Activated T-cell treated with anti-CD3 and anti-CD28 coated beads, Interleukin-2, amount 50 U/mL, for 1 hour (primary cell): ENCODE results near the gene CX3CL1.

ENCODE experiments used
- DNase-seq: peaks from one replicate; pipeline ENCODE4 v3.0.0-alpha.2; 2020

Gene CX3CL1

DNA sequence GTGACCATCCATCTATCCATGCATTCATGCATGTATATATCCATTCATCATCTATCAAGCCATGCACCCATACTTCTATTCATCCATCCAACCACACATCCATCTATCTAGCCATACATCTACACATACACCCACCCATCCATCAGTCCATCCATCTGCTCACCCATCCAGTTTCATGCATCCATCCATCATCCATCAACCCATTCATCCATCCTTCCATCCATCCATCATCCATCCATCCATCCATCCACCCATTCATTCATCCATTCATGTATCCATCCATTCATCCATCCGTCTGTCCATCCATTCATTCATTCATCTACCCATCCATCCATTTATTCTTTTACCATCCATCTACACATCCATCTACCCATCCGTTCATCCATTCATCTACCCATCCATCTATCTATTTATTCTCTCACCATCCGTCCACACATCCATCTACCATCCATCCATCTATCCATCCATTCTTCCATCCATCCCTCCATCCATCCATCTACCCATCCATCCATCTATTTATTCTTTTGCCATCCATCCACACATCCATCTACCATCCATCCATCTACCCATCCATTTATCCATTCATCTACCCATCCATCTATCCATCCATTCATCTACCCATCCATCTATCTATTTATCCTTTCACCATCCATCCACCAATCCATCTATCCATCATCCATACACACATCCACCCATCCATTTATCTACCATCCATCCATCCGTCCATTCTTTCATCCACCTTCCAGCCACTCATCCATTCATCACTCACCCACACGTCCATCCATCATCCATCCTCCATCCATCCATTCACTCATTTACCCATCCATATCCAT, 35.4 kb downstream of the CX3CL1 start:
- no peak for DNase-seq

DNA sequence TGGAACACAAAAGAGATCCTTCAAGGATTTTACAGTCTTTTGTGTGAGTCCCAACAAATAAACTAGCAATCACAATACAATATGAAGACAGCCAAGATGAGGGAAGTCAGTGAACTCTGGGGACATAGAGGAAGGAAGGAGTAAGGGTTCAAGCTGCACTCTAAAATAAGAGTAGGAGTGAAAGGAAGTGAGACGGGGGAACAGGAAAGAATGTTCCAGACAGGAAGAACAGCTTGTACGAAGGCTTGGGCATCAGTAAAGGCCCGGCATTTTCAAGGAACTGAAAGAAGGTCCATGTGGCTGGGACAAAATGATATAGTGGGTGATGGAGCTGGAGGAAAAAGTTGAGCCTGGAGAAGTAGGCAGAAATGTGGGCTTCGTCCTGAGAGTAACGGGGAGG, 36.8 kb downstream of the CX3CL1 start:
- no peak for DNase-seq

DNA sequence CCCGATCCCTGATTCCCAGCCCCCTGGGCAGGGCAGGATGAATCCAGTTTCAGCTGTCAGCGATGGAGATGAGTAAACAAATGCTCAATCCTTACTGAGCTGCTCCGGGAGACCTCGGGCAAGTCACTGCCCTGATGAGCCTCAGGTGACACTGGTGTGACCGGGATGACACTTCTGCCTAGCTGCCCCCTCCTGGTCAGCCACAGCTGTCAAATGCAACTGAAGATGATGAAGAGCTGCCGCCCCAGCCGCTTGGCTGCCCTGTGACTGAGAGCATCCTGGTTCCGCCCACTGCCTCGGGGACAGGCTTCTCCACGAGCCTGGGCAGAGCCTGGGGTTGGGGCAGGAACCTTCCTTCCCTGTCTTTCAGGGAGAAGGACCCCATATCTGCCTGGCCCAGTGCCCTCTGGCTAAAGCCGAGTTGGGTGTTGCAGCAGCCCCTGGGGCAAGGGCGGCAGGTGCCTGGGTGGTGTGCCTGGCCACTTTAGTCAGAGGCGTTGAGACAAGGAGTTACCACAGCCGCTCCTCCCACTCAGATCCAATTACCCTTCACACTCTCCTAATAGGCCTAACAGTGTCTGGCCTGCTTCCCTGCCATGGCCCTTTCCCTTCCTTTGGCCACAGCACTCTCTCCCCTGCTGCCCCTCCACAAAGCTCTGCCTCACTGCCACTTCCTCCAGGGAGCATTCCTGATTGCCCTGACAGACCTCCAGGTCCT, 37.7 kb downstream of the CX3CL1 start:
- no peak for DNase-seq

DNA sequence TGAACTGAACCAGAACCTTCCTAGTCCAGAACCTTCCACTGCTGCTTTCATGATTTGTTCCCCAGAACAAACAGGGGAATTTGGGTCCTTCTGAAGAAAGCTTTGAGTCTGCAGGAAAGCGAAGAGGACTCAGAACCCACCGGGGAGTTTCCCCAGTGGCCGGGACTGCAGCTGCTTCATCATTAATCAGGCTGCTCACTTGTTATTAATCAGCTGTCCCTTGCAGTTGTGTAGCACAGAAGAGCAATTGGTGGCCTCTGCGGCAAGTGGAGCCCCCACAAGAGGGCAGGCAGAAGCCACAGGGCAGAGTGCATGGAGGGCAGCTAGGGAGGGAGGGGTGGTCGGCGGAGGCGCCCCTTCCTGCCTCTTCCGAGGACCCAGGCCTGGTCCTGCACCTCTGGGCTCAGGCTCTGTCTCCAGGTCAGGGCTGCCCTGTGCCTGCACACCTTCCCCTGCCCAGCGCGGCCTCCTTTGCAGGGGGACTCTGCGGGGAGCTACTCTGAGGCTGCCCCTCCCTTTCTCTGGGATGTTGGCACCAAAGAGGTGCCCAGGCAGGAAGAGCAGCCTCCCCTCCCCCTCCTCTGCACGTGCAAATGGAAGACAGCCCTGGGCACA, 39.2 kb downstream of the CX3CL1 start:
- no peak for DNase-seq

DNA sequence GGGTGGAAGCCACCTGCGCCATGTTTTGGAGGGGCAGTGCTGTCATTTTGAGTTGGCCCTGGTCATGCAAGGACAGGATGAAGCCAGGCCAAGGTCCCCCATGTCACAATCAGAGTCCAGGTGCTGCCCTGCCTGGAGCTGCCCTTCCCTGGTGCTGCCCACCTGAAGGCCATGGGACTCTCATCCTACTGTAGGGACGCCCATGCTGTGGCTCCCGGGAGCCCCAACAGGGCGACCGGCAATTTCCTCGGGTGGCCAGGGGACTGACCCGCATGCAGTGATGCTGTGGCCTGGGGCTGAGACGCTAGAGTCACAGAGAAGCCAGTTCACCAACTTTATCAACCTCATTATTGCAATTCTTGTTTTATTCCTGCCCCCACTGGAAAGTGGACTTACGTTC, 40.3 kb downstream of the CX3CL1 start:
- DNase-seq: no peak

DNA sequence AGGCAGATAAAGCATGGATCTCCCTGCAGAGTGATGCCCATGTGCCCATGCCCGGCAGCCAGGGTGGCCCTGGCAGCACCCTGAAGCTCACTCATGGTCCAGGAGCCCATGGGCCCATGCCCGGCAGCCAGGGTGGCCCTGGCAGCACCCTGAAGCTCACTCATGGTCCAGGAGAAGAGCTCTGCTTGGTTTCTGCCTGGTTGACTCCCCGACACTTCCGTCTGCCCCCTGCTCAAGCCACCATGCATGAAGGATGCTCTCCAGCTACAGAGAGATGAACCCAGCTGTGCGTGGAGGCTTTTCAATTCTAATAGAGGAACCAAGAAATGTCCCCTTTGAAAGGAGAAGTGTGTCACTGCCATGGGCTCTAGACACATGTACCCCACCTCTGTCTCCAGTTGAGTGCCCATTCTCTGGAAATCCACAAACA, 41.0 kb downstream of the CX3CL1 start:
- no peak for DNase-seq

DNA sequence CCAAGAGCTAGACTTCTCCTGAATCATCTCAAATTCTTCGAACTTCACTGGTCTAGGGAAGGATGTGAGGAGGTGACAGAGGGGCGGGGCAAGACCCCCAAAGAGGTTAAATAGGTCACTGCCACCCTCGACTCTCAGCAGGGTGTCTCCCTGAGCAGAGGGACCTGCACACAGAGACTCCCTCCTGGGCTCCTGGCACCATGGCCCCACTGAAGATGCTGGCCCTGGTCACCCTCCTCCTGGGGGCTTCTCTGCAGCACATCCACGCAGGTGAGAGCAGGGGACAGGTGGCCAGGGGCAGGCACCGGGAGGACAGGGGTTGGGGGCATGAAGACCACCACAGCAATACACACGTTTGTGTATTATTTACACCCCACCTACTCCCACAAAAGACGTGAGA, 41.4 kb downstream of the CX3CL1 start:
- no peak for DNase-seq

DNA sequence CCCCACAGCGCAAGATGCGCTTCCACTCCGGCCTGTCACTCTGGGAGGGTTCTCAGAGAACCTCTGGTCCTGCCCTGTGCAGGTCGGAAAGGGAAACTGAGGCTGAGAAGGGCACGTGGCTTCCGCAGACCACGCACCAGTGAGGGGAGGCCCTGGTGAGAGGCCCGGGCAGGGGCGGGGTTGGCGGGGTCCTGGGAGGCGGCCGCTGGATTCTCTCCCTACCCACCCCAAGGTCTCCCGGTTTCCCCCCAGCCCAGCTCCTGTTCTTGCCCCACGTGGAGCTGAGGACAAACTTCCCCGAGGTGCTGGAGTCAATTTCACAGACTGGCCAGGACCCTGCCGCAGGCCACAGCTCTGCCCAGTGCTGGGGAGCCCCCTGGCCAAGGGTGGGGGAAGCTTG, 43.8 kb downstream of the CX3CL1 start:
- no peak for DNase-seq

DNA sequence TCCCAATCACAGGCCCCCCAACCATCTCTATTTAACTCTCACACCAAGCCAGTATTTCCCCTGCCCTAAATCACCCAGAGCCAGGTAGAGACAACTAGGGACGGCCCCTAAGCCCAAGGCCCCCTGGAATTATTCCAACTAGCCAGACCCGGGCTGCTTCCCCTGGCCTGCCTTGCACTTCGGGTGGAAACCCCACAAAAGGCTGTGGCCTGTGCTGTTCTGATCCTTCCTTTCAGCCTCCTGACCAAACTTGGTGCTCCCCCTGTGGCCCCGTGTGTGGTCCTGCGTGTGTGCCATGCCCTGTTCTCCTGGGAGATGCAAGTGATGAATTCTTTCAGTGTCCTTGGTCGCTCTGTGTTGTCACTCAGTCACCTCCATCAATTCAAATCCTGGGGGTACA, 47.2 kb downstream of the CX3CL1 start:
- DNase-seq: no peak

DNA sequence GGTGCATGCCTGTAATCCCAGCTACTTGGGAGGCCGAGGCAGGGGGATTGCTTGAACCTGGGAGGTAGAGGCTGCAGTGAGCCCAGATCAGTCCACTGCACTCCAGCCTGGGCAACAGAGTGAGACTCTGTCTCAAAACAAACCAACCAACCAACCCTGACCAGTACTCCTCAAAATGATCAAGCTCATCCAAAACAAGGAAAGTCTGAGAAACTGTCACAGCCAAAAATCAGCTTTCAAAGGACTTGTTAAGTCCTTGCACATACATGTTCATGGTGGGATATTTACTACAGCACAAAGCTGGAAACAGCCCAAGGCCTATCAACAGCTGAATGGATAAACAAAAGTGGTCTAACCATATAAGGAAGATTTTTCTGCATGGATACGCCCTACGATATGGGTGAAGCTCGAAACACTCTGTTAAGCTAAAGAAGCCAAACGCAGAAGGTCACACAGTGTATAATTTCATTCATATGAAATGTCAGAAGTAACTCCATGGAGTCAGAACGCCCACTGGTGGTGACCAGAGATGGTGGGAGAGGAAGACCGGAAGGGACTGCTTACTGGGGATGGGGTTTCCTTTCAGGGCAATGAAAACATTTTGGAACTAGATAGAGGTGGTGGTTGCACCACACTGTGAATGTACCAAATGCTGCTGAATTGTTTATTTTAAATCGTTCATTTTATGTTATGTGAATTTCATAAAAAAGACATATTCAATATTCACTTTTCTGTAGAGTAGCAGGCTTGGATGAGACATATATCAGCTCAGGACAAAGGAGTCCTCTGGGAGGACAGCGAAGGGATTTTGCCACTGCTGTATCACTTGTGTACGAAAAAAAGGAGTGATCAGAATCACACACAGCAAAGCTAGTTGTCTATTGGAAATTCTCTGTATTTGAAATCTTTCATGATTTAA, 50.0 kb downstream of the CX3CL1 start:
- DNase-seq: no peak

DNA sequence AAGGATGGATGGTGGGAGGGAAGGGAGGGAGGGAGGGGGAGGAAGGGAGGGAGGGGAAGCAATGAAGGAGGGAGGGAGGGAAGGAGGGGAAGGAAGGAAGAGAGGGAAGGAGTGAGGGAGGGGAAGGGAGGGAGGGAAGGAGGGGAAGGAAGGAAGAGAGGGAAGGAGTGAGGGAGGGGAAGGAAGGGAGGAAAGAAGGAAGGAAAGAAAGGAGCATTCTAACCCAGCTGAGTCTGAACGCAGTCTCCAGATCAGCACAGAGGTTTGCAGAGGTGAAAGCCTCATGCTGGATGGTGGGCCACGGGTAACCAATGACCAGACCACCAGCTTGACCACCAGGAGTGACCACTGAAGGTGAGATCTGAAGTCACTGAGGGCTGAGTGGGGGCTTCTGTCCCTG, 50.9 kb downstream of the CX3CL1 start:
- DNase-seq: no peak

DNA sequence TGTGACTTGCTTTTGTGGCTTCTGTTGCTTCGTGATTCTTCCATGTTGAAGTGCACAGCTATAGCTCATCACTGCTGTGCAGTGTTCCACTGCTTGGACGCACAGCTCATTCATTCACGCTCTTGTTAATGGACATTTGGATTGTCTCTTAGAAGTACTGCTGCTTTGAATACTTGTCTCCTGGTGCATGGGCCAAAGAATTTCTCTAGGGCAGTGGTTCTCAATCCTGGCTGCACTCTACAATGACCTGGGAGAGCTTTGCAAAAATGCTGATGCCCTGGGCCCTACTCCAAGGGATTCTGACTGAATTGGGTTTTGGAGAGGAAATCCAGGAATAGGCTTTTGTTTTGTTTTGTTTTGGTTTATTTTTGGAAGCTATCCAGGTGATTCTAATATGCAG, 52.3 kb downstream of the CX3CL1 start:
- DNase-seq: no peak

DNA sequence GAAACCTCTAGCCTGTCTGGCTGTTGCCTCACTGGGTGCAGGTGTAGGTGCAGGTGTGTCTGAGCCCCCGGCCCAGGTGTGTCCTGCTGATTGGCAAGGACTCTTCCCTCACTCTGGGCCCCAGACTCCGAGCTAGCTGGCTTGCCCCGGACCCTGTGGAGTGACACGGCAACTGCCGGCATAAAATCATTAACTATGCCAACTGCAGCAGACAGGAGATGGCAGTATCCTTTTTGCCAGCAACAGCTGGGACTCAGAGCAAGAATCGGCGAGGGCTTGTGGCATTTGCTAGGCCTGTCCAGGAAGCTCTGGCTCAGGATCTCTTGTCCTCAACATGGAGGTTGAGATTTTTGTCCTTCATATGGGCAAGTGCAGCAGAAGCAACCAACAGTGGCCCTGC, 54.1 kb downstream of the CX3CL1 start:
- no peak for DNase-seq

DNA sequence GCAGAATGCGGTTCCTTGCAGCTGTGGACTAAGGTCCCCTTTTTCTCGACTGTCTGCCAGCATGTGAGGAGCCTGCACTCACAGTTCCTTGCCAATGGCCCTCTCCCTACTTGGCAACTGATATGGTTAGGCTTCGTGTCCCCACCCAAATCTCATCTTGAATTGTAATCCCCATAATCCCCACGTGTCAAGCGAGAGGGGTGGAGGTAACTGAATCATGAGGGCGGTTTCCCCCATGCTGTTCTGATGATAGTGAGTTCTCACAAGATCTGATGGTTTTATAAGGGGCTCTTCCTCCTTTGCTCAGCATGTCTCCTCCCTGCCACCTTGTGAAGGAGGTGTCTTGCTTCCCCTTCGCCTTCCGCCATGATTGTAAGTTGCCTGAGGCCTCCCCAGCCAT, 55.0 kb downstream of the CX3CL1 start:
- no peak for DNase-seq

DNA sequence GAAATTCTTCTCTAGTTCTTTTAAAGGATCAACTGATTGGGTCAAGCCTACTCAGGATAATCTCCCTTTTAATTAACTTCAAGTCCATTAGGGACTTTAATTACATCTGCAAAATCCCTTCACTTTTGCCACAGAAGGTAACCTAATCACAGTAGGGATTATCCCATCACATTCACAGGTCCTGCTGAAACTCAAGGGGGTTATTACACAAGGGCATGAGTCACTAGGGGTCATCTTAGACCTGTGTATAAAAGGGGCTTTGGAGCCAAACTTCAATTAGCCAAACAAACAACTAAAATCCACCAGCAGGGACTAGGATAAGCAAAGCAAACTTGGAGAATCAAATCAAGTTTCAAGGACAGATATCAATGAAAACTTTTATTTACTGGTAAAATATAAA, 55.5 kb downstream of the CX3CL1 start:
- no peak for DNase-seq

DNA sequence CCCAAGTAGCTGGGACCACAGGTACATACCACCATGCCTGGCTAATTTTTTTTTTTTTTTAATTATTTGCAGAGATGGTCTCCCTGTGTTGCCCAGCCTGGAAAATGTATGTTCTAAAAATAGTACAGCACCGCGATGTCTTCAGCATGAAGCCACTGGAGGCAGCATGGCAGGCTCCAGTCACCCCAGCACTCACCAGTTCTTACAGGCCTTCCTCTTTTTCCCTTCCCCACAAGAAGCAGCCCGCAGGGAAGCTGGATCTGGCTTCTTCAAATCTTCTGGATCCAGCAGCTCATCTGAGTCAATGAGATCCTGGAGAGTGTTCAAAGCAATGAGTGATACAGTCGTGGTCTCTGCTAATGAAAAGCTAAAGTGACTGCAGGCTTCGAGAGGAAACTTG, 58.7 kb downstream of the CX3CL1 start:
- DNase-seq: no peak

DNA sequence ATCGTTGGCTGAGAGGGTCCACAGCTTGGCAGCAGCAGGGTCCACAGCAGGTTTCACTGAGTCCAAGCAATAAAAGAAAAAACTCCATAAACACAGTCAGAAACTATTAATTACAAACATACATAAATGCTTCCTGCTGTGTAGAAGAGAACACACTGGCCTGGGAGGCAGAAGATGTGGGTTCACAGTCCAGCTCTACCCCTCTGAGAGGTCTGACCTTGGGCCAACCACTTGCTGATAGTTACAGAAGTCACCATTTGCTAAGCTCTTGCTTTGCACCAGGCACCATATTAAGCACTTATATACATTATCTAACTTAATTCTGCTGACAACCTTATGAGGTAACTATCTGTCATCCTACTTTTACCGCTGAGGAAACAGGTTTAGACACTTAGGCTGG, 60.2 kb downstream of the CX3CL1 start:
- DNase-seq: no peak

DNA sequence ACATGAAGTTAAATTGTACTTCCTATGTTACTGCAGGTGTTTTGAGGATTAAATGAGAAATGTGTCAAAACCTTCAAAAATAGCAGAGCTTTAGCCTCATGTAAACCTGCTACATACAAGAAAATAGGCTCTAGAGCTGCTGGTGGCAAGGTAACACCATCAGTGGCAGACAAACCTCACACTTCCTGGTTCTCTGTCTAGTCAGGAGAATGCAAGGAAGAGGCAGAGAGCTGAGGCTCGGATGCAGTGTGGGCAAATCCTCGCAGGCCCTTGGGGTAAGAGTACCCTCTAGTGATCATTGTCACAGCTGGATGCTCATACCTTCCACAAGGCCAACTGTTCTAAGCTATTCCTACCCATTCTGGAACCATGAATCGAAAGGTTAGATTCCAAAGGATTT, 60.7 kb downstream of the CX3CL1 start:
- no peak for DNase-seq

DNA sequence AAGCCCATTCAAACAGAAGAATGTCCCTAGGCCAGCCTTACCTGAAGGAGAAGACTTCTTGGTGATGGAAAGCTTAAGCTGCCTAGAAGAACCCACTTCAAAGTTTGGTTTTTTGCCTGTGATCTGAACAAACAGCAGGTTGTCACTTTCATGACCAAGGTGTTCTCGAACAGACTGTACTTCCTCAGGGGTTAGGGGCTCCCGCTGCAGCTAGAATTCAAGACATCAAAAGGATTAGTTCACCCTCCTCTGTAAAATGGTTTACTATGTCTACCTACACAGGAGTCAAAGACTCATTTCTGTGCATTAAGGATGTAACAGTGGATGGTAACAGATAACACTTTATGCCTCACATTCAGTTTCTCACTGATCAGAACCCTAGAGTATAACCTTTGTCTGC, 61.7 kb downstream of the CX3CL1 start:
- no peak for DNase-seq
